HepG2 (cell line): ENCODE measurements around the gene GNAI2. TPM values are rescaled to one million over a fixed set of nuclear protein-coding genes. Genes with fewer than 3 reads are reported as not detected.

ENCODE experiments used
- ARID5B ChIP-seq: IDR thresholded peaks from 2 replicates; pipeline ENCODE4 v1.4.0; 2020; ENCODE audit warnings: mild to moderate bottlenecking, missing genetic modification reagents
- BATF2 ChIP-seq: sonication (generic); formaldehyde crosslinking; IDR thresholded peaks from 2 replicates; pipeline ENCODE4 v1.8.0; 2022; ENCODE audit warnings: mild to moderate bottlenecking, missing genetic modification reagents, moderate library complexity
- BHLHE40 ChIP-seq: IDR thresholded peaks from 2 replicates; pipeline ENCODE4 v1.6.1; 2011; ENCODE audit warnings: low read length, improper control_type of control experiment
- ELF3 ChIP-seq: IDR thresholded peaks from 2 replicates; pipeline ENCODE4 v1.6.1; 2016; ENCODE audit warnings: missing genetic modification reagents, missing compliant biosample characterization
- PATZ1 ChIP-seq: sonication (generic); formaldehyde crosslinking; IDR thresholded peaks from 2 replicates; pipeline ENCODE4 v1.4.0; 2020; ENCODE audit warnings: missing genetic modification reagents
- REST ChIP-seq, 2 experiments: IDR thresholded peaks; 2 replicates each; pipeline ENCODE4 v1.6.1; 2011 to 2012; ENCODE audit warnings: low read length in 2 of 2, borderline replicate concordance in 1 of 2, low read depth in 1 of 2, mild to moderate bottlenecking in 1 of 2, moderate library complexity in 1 of 2
- TAF1 ChIP-seq: sonication (generic); formaldehyde crosslinking; IDR thresholded peaks from 2 replicates; pipeline ENCODE4 v1.4.0; 2020; ENCODE audit warnings: missing genetic modification reagents
- TCF7L2 ChIP-seq: IDR thresholded peaks from 2 replicates; pipeline ENCODE4 v1.6.1; 2011; ENCODE audit warnings: mild to moderate bottlenecking, low read depth, low read length, moderate library complexity
- U2AF1 ChIP-seq: fragments of 200-400 bp; formaldehyde crosslinking; optimal IDR thresholded peaks from 2 replicates; pipeline ENCODE3; 2017; ENCODE audit warnings: mild to moderate bottlenecking, low read depth, low read length
- WIZ ChIP-seq: sonication (generic); formaldehyde crosslinking; IDR thresholded peaks from 2 replicates; pipeline ENCODE4 v1.5.1; 2020; ENCODE audit warnings: mild to moderate bottlenecking, missing genetic modification reagents
- ZNF230 ChIP-seq: sonication (generic); formaldehyde crosslinking; IDR thresholded peaks from 2 replicates; pipeline ENCODE4 v1.4.0; 2020; ENCODE audit warnings: mild to moderate bottlenecking, missing genetic modification reagents
- ZNF503 ChIP-seq: sonication (generic); formaldehyde crosslinking; IDR thresholded peaks from 2 replicates; pipeline ENCODE4 v1.4.0; 2020; ENCODE audit warnings: missing genetic modification reagents
- ZNF513 ChIP-seq: sonication (generic); formaldehyde crosslinking; conservative IDR thresholded peaks from 2 replicates; pipeline ENCODE4 v1.5.0; 2020; ENCODE audit warnings: missing genetic modification reagents
- ZNF746 ChIP-seq: sonication (generic); formaldehyde crosslinking; IDR thresholded peaks from 2 replicates; pipeline ENCODE4 v1.8.0; 2022; ENCODE audit warnings: mild to moderate bottlenecking, missing genetic modification reagents
- ZSCAN29 ChIP-seq: sonication (generic); formaldehyde crosslinking; conservative IDR thresholded peaks from 2 replicates; pipeline ENCODE4 v1.4.0; 2020; ENCODE audit warnings: mild to moderate bottlenecking, missing genetic modification reagents
- polyA plus RNA-seq, 8 experiments: library from polyadenylated mRNA; depleted of rRNA in 3 of 8; stranded (reverse) in 7 of 8; unstranded in 1 of 8; fragments of >200 nt; fragmentation: Illumina TruSeq in 4 of 8; extraction: Trizol in 4 of 8; gene quantifications; 2 replicates each; pipeline versions ENCODE4 v1.2.1 to v1.2.3, GENCODE V29; 2011 to 2016; ENCODE audit warnings: low read depth in 4 of 8, missing spikeins in 1 of 8, mixed read lengths in 1 of 8; ENCODE audit not compliant: insufficient read depth in 1 of 8
- total RNA-seq, 5 experiments: library from RNA; depleted of rRNA; stranded (reverse); fragments of >200 nt; fragmentation: Illumina TruSeq; extraction: Trizol; gene quantifications; 2 replicates each; pipeline ENCODE4 v1.2.3, GENCODE V29; 2016; ENCODE audit warnings: low read depth in 1 of 5

Gene GNAI2
- total and polyA plus RNA-seq, 2 of the 13 experiments (the other 11 are each of a cell fraction or from before 2014, with no cell fraction given) = 51.1 to 66.2 TPM

GRCh38 chr3:50260942-50261441 is 25.0 kb downstream of the GNAI2 start (continued):
- TF ChIP-seq BATF2 (CRISPR knock-in tag) = no peak
- TF ChIP-seq ZNF503 (CRISPR knock-in tag) = no peak
- TF ChIP-seq U2AF1 = no peak
- TF ChIP-seq ARID5B (CRISPR knock-in tag) = no peak
- TF ChIP-seq BHLHE40 = no peak
- TF ChIP-seq TCF7L2 = no peak
- TF ChIP-seq TAF1 (CRISPR knock-in tag) = no peak
- TF ChIP-seq ZNF230 = no peak
- peak; percentile 73 for TF ChIP-seq PATZ1 (CRISPR knock-in tag)
- TF ChIP-seq ZSCAN29 (CRISPR knock-in tag) = 0 out of 2 replicates have a peak, but pooled peaks have one; percentile 12
- no peak for TF ChIP-seq ZNF746
- no peak for TF ChIP-seq ZNF513 (CRISPR knock-in tag)
- no peak for TF ChIP-seq REST (IDR thresholded peaks at IDR 0.05; ENCODE audit: borderline replicate concordance in 1 of 2, low read depth in 1 of 2, low read length in 2 of 2)
- TF ChIP-seq WIZ (CRISPR knock-in tag) = no peak
- TF ChIP-seq ELF3 = no peak
